IPS-18c (cell line): ENCODE data around the gene DSCAML1.

Experiments
- H3K4me3 ChIP-seq: 2 replicates; pipeline ENCODE4 v1.7.0; 2013; ENCODE audit warnings: low read depth, mild to moderate bottlenecking, low read length, moderate library complexity; ENCODE audit not compliant: insufficient read depth
- H3K9me3 ChIP-seq: one replicate; pipeline ENCODE4 v1.6.1; 2013; ENCODE audit warnings: mild to moderate bottlenecking, low read length, moderate library complexity; ENCODE audit not compliant: control insufficient read depth, insufficient read depth

Gene DSCAML1

DNA sequence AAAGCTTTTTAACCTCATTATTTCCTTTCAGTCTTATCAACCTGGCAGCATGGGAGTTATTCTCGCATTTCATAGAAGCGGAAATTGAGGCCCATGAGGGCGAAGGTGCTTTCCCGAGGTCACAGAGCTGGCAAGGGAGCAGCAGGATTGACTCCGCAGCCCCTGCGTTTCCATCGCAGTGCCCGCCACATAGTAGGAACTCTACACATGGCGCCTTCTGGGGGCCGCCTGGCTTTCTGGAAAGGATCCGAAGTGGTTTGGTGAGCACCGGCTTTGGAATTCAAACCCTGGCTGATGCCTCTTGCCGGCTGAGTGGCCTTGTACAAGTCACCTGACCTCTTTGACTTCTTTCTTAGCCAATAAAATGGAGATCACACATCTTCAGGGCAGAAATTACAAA lies 376.0 kb downstream of the DSCAML1 start:
- H3K4me3 ChIP-seq = no peak overlapping the region
- no peaks in the 10 kb centered on the region for H3K9me3 ChIP-seq

DNA sequence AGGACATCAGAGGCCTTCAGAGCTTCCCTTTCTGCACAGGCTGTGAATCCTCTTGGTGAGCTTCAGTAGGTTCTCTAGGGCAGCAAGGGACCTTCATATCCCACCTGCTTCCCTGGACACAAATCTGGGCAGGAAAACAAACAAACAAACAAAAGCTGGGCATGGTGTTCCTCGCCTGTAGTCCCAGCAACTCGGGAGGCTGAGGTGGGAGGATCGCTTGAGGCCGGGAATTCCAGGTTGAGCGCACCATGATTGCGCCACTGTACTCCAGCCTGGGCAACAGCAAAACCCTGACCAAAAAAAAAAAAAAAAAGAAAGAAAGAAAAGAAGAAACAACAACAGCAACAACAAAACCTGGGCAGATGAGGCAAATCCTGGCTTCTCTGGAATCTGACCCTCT lies 376.4 kb downstream of the DSCAML1 start:
- no peak overlapping the region for H3K4me3 ChIP-seq
- H3K9me3 ChIP-seq = no peaks in the 10 kb centered on the region

DNA sequence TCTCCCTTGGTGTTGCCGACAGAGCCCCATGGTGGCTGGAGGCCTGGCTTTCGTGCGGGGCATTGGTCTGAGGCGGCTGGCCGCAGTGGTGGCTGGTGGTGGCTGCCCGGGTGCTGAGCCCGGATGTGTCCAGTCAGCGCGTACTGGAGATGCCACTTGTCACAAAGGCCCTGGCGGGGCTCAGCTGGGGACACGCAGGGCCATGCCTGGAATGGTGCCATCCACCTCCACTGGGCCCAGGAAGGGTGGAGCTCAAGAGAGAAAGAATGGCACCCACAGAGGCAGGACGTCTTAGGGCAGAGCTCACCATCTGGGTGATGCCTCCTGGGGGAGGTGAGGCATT lies 376.9 kb downstream of the DSCAML1 start:
- no peaks in the 10 kb centered on the region for H3K9me3 ChIP-seq
- H3K4me3 ChIP-seq = no peak overlapping the region

DNA sequence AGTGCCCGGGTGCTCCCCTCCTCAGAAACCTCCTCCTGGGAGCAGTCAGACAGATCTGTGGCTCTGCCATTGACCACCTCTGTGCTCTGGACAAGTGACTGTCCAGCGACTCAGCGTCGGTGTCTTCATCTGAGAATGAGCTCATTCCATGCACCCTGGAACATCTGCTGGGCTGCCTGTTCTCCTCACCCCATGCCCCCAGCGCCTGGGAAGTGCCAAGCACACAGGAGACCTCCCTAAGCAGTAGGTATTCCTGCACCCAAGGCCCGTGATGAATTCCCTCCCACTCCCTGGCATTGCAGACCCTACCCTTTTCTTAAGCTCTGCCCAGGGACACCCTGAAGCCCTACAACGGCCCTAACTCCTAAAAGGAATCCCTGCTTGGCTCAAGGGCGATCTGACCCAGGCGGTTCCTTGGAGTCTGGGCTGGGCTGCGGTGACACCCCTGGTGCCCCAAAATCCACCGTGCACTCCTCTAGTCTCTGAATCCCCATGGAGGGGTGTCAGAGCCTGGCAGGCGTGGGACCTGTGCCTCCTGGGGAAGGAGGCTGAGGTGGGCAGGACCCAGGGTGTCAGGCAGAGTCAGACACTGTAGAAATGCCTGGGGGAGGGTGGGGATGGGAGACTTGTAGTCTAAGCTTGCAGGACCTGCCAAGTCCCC lies 377.4 kb downstream of the DSCAML1 start:
- Histone ChIP-seq H3K4me3 (no peak overlapping the region), H3K9me3 (no peaks in the 10 kb centered on the region)

DNA sequence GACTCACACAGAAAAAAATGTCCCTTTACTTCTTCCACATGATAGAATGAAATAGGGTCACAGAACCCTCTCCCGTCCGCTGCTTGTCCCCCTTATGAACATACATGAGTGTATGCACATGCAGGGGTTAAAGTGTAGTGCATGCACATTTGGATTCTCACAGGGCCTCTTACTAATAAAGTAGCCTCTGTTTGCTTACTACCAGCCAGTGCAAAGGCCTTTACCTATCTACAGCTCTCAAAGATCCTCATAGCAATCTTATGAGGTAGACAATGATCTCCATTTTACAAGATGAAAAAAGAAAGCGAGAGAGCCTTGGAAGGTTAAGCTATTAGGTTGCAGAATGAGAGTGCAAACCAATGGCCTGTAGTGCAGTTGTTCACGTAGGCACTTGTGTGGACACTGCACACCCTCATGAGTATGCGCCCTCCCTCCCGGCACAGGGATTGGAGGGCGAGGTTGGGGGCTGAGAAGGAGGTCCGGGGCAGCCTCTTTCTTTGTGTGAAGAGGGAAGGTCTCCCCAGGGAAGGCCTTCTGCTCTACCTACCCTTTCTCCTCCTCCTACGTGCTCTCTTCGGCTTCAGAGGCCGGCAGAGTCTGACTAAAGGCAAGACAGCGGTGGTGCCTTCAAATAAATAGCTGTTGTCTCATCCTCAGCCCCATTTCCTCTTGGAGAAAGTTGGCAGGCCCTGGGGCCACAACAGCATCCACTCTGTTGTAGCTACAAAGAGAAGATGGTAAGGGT lies 378.1 kb downstream of the DSCAML1 start:
- Histone ChIP-seq H3K9me3 (no peaks in the 10 kb centered on the region), H3K4me3 (no peak overlapping the region)

DNA sequence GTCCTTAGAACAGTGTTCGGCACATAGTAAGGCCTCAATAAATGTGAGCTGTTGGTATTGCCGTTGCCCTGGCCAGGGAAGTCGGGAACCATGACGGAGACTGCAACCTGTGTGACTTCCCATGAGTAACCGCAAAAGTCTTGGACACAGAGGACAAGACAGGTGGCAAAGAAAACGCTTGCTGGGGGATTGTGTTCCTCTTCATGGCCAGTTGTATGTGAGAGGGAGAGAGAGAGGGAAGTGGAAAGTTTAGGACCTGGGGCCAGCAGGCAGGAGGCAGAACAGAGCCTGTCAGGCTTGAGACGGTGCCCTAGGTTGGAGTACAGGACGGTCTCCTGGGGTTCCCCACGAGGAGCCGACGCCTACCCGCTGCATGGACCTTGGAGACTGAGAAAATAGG lies 379.2 kb downstream of the DSCAML1 start:
- H3K9me3 ChIP-seq = no peaks in the 10 kb centered on the region
- H3K4me3 ChIP-seq = no peak overlapping the region

DNA sequence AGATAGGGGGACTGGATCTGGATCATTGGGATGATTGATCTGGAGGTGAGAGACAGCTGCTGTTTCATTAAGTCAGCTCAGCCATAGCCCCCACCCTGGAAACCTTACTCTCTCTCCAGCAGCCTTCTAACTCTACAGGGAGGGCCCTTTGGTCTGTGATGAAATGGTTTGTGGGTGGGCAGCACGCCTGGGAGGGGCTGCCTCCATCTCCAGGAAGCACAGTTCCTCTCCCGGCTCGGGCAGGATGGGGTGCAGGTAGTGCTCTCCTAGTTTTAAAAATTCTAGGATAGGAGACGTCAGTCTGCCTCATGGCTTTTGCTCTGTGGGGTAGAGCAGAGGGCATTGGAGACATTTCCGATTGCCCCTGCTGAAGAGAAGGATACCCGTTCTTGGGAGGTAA lies 379.7 kb downstream of the DSCAML1 start:
- Histone ChIP-seq H3K4me3 (no peak overlapping the region), H3K9me3 (no peaks in the 10 kb centered on the region)

DNA sequence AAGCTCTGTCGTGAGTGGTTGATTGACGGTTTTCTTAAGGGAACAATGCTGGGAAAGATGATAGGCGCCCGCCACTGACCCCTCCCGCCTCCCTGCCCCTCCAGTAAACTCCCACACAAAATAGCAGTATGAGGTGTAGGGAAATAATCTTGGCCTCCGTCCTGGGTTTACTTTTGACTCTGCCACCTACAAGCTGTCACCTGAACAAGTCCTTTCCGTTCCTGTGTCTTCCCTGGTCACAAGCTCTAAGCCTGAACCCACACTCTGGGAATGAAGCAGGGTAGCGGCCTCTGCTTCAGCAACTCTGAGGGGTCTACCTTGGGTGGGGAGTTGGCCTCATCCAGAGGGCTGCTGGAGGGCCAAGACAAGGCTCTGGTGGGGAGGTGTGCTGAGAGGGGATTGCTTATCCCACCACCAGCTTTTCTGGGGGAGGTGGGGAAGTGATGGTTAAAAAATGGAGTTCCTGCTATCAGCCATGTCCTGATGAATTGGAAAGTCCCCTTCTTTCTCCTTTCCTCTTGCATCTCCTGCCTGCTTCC lies 381.6 kb downstream of the DSCAML1 start:
- H3K4me3 ChIP-seq = no peak overlapping the region
- H3K9me3 ChIP-seq = no peaks in the 10 kb centered on the region

DNA sequence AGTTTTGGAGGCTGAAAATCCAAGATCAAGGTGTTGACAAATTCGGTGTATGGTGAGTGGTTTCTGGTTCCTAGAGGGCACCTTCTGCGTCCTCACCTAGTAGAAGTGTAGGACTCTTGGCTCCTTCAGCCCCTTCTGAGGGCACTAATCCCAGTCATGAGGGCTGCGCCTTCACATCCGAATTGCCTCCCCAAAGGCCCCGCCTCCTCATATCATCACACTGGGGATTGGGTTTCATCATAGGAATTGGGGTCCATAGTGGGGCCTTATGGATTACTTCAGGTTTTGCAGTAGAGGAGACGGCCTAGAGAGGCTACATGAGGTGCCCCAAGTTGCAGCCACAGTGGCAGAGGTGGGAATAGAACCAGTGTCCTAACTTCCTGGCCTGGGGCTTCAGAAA lies 382.3 kb downstream of the DSCAML1 start:
- Histone ChIP-seq H3K9me3 (no peaks in the 10 kb centered on the region), H3K4me3 (no peak overlapping the region)

DNA sequence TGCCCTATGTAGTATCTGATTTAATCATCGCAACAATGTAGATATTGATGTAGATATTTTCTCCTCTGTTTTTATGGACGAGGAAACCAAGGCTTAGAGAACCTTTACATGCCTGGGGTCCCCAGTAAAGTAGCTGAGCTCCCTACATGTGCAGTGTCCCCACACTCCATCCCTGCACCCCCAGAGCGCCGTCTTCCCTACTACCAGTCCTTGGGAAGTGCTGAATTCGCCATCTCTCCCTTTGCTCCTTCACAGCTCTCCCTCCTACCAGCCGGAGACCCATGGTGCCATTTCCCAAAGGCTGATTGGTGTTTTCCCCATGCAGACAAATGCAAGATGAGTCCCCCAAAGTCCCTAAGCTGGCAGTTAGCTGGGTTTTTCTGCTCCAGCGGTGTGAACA lies 383.4 kb downstream of the DSCAML1 start:
- Histone ChIP-seq H3K9me3 (no peaks in the 10 kb centered on the region), H3K4me3 (no peak overlapping the region)

DNA sequence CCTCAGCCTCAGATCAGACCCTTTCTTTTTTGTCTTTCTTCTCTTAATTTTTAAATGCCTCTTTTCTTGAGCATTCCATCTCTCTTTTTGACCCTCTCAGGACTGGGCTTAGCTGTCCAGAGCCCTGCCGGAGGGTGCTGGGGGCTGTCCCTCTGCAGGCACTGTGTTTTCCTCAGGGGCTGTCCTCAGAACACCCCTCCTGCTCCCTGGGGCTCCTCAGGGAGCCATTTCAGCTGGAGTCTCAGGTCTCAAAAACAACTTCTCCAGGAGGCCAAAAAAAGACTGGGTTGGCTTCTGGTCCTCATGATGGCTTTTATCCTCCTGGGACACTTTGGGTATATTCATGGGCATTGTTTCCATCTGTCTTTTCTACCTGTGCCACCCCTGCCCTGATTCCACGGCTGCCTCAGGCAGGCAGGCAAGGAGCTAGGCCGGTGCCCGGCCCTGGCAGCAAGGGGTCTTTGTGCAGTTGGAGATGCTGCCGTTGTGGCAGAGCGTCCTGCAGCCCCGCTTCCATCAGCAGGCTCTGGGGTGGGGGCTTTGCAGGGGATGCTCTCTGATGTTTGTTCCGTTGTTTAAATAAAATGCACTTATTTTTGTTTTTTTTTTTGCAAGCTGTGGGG lies 384.3 kb downstream of the DSCAML1 start:
- no peak overlapping the region for H3K4me3 ChIP-seq
- H3K9me3 ChIP-seq = no peaks in the 10 kb centered on the region

DNA sequence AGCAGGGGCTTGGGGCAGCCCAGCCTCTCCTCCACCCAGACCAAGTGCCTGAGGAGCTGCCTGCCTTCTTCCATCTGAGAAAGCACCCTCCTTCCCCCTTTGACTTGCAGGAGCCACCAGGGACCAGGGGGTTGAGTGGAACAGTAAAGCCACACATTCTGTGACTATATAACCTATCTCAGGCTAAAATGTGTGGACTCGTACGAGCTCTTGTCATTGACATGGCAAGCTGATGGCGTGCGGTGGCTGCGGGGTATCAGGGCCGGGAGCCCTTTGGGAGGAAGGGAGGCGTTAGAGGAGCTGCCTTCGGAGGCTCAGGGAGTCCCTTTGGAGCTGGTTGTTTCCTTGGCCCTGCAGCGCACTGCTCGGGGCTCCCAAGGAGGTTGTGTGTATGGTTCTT lies 384.8 kb downstream of the DSCAML1 start:
- no peak overlapping the region for H3K4me3 ChIP-seq
- no peaks in the 10 kb centered on the region for H3K9me3 ChIP-seq

DNA sequence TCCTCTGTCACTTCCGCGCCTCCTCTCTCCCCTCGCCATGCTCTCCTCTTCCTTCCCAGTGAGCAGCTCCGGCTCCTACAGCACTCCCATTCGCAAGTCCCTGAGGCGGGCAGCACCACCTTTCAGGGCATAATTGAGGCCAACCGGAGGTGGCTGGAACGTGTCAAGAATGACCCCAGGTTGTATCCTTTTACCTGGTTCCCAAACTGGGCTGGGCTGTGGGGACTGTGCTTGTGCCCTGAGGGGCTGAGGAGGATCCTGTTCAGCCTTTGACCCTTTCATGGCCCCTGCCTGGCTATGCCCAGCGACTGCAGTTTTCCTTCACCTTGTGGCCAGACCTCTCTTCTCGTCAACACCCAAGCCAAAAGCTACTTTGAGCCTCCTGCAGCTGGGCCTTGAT lies 385.3 kb downstream of the DSCAML1 start:
- Histone ChIP-seq H3K9me3 (no peaks in the 10 kb centered on the region), H3K4me3 (no peak overlapping the region)

DNA sequence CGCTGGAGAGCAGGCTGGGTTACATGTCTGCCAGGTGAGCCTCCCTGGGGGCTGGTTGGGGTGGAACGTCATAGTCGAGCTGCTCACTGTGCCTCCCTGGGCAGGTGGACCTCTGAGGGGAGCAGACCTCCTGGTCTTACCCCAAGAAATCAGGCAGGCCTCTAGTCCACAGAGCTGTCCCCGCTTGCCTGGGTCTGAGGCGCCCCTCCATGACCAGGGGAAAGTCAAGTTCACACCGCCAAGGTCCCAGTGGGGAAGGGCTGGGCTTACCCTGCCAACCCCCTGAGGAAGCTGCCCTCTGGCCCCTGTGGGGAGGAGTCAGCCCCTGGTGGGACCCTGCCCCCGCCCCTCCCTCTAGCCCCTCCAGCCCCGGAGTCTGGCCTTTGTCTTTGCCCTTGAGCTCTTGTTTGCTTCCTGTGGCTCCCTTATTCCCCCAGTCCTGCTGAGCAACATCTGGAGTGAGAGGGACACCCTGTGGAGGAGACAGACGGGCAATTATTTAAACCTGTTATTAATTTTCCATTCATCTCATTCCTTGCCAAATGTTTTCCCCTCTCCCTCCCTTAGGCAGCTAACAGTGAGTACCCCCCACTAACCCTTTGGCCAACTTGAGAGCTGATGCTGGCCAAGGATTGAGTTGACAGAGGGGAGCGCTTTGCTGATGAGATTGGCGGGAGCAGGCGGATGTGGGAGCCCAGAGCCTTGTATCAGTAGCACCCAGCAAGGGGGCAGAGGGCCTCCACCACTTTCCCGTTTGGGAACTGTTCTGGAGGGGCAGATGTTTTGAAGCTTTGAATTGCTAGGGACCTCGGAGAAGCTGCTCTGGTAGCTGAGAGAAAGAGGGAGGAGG lies 385.9 kb downstream of the DSCAML1 start:
- no peaks in the 10 kb centered on the region for H3K9me3 ChIP-seq
- no peak overlapping the region for H3K4me3 ChIP-seq

DNA sequence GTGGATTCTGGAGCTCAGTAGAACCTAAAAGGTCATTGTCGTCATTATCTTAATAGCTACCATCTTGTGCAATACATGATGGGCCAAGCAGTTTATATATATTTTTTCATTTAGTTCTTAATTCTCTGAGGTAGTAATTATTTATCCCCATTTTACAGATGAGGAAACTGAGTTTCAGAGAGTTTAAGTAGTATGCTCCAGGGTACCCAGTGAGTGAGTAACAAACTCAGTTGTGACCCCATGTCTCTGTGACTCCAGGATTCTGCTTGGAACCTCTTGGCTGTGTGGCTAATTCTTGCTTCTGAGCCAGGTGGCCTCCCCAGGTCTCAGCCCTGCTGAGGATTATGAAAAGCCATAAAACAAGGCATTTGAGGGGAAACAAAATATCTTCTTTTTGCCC lies 386.8 kb downstream of the DSCAML1 start:
- H3K4me3 ChIP-seq = no peak overlapping the region

DNA sequence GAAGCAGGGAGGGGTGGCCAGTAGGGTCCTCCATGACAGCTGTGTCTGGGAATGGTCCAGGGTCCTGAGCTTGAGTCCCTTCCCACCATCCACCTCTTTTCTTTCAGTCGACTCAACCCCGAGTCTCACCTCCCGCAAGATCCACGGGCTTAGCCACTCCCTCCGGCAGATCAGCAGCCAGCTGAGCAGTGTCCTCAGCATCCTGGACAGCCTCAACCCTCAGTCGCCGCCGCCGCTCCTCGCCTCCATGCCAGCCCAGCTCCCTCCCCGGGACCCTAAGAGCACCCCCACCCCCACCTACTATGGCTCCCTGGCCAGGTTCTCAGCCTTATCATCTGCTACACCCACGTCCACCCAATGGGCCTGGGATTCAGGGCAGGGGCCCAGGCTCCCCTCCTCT lies 387.5 kb downstream of the DSCAML1 start:
- Histone ChIP-seq H3K4me3 (no peak overlapping the region), H3K9me3 (no peaks in the 10 kb centered on the region)

More for the DNA sequence above, 386.8 kb downstream of the DSCAML1 start:
- H3K9me3 ChIP-seq = no peaks in the 10 kb centered on the region

DNA sequence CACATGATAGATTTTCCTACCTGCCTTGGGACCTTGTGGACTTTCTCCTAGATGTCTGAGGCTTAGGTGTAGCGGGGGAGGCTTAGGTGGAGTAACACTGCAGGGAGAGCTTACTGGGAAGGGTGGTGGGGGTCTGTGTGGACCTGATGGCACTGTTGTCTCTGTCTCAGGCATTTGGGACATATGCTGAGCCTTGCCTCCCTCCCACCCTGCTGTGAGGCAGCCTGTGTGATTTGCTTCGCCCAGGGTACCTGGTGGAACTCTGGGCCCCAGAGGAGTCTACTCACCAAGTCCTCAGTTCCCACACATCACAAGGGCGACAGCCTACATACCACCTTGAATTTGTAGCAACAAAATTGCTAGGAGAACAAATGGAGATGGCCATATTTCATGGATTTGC lies 388.7 kb downstream of the DSCAML1 start:
- no peaks in the 10 kb centered on the region for H3K9me3 ChIP-seq
- no peak overlapping the region for H3K4me3 ChIP-seq
